NCI-H2029 treated with DMSO at 0.1 percent for 48 hours (cell line): ENCODE measurements around the gene MOB1B.
A peak's percentile ranks its signal among the peaks of the same experiment; 100 is the strongest.
"Not testable (repeated sequence)": the region's sequence is repeated elsewhere in the genome, so short reads cannot be mapped to it uniquely, and the experiment has no call there.

Experiments used
- DNase-seq: peaks from one replicate; lab custom pipeline; 2025; lab: John Stamatoyannopoulos, UW

The MOB1B gene

DNA sequence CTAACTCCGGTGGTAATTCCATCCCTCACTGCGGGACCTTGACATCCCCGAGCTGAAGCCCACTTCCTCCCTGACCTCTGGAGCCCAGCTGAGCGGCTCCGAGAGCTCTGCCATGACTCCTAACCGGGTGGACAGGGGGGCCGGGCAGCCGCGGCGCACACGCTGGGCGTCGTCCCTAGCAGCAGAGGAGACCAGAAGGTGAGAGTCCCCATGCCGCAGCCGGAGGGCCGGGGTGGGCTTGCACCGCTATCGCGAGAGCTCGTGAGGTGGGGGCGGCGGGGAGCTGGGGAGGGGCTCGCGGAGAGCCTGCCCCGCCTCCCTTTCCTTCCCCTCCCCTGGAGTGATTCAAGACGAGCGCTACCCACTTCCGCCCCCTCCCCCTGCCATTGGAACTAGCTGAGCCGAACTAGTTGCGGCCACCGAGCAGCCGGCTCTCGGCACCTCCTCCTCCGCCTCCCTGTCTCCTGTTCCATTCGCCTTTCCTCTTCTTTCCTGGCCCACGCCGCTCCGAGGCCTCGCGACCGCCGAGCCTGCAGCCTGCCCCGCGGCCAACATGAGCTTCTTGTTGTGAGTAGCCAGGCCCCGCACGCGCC, at the start of gene MOB1B:
MOB1B (plus strand) TSS at position 386 of the 593 bp plus-strand sequence; CDS start at position 554, 168 bp downstream.
- peak; percentile 43 for DNase-seq

GRCh38 chr4:70855464-70855863, 46.7 kb upstream of the MOB1B start:
- no peak for DNase-seq

GRCh38 chr4:70858454-70858853, 43.7 kb upstream of the MOB1B start:
- no peak for DNase-seq

DNA sequence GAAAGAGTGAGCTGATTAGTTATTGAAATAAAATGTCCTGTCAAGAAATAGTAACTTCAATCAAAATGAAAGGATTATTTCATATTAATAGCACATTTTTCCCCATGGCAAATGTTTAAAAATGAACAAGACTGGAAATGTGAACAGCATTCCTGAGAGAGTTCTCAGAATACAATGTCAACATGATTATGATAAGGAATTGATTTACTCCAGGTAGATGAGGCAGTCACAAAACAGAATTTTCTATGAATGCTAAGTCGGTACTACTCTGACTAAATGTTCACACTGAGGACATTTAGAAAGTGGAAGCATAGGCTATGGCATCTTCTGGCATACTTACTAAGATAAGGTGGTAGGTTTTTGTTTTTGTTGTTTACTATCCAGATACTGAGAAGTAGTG, 43.1 kb upstream of the MOB1B start:
- DNase-seq, result no peak

- no peak for DNase-seq
Measured at GRCh38 chr4:70863099-70863790, 38.9 kb upstream of the MOB1B start.

DNA sequence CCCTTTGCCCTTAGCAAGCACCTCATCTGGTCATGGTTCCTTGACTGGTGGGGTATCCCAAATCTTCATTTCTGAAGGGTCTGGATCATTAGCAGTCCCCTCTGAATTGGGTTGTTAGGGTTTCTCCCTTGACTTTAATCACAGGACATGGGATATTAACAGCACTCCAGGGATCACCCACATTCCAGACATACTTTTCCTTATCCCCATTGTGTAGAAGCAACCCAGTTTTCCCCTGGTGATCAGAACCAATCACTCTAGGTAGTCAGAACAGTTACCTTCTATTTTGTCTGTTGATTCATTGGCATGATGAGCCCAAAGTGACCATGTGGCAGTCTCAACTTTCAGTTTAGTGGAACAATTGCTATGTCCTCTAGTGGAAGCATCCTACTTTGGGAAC, 33.4 kb upstream of the MOB1B start:
- DNase-seq, result no peak

DNA sequence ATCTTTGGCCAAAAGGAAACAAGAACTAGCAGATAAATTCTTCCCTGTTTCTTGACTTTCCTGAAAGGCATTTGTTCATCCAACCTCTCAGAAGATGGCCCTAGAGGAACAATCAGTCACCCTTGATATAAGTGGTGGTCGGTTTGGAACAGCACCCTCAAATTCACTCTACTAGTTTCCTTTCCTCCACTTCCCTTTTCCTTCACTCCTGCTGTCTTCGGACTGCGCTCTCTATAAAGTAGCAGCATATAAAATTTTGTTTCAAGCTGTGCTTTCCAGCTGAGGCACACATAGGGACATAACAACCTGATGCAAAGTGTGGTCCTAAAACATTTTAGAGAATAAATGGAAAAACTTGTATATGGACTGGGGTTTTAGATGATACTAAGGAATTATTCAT, 29.0 kb upstream of the MOB1B start:
- no peak for DNase-seq

DNA sequence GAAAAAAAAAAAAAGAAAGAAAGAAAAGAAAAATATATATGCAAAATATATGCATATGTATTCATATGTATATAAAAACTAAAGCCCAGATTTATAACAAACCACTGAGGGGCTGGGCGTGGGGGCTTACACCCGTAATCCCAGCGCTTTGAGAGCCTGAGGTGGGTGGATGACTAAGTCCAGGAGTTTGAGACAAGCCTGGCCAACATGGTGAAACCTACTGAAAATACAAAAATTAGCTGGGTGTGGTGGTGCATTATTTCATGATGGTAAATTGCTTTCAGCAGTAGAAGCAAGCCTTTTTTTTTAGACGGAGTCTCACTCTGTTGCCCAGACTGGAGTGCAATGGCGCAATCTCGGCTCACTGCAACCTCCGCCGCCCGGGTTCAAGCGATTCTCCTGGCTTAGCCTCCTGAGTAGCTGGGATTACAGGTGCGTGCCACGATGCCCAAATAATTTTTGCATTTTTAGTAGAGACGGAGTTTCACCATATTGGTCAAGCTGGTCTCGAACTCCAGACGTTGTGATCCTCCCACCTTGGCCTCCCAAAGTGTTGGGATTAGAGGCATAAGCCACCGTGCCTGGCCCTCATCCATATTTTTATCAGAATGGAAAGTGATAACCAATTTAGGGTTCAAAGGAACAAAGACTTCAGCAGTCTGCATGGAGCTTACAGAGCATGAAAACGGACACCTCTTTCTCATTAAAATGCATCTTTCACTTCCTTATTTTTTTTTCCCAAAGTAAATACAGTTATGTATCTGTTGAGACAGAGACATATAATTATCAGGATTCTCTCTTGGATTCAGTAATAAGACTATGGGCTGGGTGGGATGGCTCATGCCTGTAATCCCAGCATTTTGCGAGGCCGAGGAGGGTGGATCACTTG, 27.7 kb upstream of the MOB1B start:
- no peak for DNase-seq

DNA sequence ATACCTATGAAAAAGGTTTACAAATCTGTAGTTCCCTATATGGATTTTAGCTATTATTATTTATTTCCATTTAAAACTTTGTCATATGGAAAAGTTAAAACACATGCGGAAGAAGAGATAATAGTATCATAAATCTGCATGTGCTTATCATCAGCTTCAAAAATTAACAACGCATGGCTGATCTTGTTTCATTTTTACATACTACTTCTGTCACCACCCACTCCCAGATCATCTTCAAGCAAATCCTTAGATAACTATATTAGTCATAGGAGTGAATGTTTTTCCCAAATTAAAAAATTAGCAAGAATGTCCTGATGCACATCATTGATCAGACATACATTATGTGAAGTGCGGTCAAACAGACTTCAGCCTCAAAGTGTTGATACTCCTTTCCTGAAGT, 24.6 kb upstream of the MOB1B start:
- no peak for DNase-seq

- no peak for DNase-seq
Measured at GRCh38 chr4:70880739-70881138, 21.4 kb upstream of the MOB1B start.

GRCh38 chr4:70885174-70885573, 17.0 kb upstream of the MOB1B start:
- peak; percentile 2 for DNase-seq

- no peak for DNase-seq
Measured at GRCh38 chr4:70892086-70892769, 9.9 kb upstream of the MOB1B start.

GRCh38 chr4:70893790-70894189, 8.4 kb upstream of the MOB1B start:
- DNase-seq, result no peak

DNA sequence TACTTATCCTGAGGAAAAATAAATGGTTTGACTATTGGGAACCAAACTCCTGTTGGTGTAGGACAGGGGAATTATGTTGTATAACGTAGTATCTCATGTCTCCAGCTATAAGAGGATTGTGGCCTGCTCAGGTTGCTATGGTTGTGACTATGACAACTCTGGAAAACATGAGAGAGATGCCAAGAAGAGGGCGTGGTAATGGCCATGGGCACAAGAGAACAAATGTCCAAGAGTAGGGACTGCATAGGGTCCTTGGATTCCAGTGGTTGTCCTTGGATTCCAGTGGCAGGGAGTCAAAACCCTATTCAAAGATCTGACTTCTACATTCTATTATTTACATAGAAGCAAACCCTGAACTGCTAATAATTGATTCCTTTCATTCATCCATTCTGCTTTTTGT, 6.8 kb upstream of the MOB1B start:
- peak; percentile 33 for DNase-seq

DNA sequence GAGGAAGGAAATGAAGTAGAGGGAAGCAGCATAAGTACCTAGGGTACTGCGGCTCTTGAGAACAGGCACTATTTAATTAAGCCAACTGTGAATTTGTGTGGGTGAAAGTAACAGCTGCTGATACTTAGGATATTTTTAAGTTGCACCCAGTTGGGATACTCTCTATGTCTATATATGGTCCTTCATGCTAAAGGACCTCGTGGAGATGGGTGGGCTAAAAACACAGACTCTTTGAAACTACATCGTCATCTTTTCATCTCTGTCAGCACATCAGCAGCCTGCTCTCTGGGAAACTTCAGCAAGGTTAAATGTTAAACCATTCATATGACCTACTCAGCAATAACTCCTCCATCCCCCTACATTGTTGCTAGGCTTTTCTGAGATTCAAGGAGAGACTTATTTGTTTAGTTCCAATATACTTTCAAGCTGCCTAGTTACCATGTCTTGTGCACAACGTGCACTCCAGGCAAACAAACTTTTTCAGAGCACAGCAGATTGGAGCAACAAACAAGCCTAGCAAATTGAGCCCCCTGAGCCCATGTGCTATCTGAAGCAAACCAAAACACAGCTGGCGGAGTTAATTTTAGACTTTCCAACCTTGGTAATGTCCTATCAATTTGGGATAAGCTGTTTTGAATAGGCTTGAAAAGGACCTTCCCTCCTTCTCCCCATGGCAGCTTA, 6.2 kb upstream of the MOB1B start:
- no peak for DNase-seq

DNA sequence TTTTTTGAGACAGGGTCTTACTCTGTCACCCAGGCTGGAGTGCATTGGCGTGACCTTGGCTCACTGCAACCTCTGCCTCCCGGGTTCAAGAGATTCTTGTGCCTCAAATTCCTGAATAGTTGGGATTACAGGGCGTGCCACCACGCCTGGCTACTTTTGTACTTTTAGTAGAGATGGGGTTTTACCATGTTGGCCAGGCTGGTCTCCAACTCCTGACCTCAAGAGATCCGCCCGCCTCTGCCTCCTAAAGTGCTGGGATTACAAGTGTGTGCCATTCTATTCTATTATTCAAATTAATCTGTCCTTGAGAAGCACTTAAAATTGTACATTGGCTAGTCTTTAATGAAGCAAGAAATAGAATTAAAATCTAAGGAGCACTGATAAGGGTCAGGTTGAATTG, 3.6 kb upstream of the MOB1B start:
- DNase-seq, result not testable (repeated sequence)

- DNase-seq, result no peak
Measured at GRCh38 chr4:70901607-70901983, 574 bp upstream of the MOB1B start.

DNA sequence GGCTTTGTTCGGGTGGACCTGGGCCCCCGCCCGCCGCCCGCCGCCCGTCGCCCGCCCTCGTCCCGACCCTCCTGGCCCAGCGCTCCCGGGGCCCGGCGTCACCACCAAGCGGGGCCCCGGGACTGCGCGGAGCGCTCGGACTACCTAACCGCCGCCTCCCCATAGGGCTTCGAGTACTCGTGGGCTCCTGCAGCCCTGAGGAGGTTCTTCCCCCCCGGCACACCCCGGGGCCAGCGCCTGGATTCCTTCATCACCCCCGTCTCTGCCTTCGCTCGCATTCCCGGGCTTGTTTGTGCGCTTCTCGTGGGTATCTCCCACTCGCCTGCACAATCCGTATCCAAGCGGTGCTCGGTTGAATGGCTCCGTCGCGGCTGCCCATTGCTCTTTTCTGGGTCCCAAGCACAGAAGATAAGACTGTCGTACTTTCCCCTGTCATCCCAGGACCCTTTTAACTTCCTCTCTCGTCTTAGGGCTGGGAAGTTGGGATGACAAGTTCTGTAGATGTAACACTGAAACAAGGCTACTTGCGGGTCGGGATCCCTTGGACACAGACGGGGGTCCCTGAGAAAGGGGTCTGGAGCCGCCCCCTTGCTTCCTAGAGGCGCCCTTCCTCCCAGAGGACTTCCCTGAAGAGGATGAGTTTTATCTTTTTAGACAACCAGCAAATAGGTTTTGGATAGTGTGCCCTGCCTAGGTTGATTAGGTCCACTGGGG, 565 bp downstream of the MOB1B start:
- no peak for DNase-seq

DNA sequence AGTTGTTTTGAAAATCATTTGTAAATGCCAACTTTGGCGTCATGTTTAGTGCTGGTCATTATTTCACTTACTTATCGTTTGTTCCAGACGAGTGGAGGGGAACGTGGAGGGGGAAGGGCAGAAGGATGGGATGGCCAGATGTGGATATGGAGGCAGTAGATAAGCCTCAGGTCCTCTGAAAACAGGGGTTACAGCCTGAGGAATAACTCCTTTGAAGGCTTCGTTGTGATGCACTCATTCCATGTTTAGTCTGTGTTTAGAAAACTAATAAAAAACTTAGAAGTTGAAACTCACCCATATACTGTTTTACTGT, 1.1 kb downstream of the MOB1B start:
- no peak for DNase-seq

GRCh38 chr4:70908993-70909556, 6.9 kb downstream of the MOB1B start:
- no peak for DNase-seq

DNA sequence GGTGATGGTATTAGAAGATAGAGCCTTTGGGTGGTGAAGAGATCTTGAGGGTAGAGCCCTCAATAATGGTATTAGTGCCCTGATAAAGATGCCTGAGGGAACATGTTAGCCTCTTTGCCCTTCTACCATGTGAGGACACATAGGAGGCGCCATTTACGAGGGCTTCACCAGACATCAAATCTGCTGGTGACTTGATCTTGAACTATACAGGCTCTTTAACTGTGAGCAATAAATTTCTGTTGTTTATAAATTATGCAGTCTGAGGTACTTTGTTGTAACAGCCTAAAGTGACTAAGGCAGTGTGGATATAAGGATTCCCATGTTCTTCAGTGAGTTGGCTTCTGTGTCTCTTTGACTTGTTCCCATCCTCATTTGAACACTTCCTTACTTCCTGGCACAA, 11.8 kb downstream of the MOB1B start:
- no peak for DNase-seq
